Hematopoietic multipotent progenitor cell treated with erythropoietin and hydrocortisone succinate and interleukin-3 and kit ligand, for 17 days (in vitro differentiated cells): ENCODE data around the gene CCDC18.
A peak's percentile ranks its signal among the peaks of the same experiment; 100 is the strongest.
"Not testable (repeated sequence)": the region's sequence is repeated elsewhere in the genome, so short reads cannot be mapped to it uniquely, and the experiment has no call there.

ENCODE experiments used
- DNase-seq: peaks from one replicate; pipeline ENCODE4 v3.0.0-alpha.2; 2015; ENCODE audit warnings: low spot score

CCDC18 gene

GRCh38 chr1:93177991-93178390 lies 2.5 kb upstream of the CCDC18 start:
- no peak for DNase-seq

- no peak for DNase-seq
These were observed 2.1 kb upstream of the CCDC18 start for GRCh38 chr1:93178418-93178817.

GRCh38 chr1:93179886-93180722 lies 420 bp upstream of the CCDC18 start, which contains the start of gene TMED5:
TSS of gene TMED5 (minus strand) at chr1:93180413. CDS start at chr1:93180242, 171 bp downstream.
- DNase-seq: peak; percentile 95

- DNase-seq: no peak
These were observed 6.1 kb downstream of the CCDC18 start for GRCh38 chr1:93186667-93187066.

GRCh38 chr1:93190432-93190831 lies 9.9 kb downstream of the CCDC18 start:
- no peak for DNase-seq

GRCh38 chr1:93194231-93194990 lies 13.9 kb downstream of the CCDC18 start:
- no peak for DNase-seq

GRCh38 chr1:93196591-93196990 lies 16.1 kb downstream of the CCDC18 start:
- no peak for DNase-seq

GRCh38 chr1:93199150-93199549 lies 18.6 kb downstream of the CCDC18 start:
- DNase-seq: no peak

- no peak for DNase-seq
These were observed 19.6 kb downstream of the CCDC18 start for GRCh38 chr1:93200086-93200620.

GRCh38 chr1:93200714-93201113 lies 20.2 kb downstream of the CCDC18 start:
- DNase-seq: no peak

GRCh38 chr1:93205892-93206566 lies 25.5 kb downstream of the CCDC18 start:
- no peak for DNase-seq

- no peak for DNase-seq
These were observed 26.0 kb downstream of the CCDC18 start for GRCh38 chr1:93206567-93206954.

GRCh38 chr1:93207211-93207610 lies 26.7 kb downstream of the CCDC18 start:
- DNase-seq: no peak

- no peak for DNase-seq
These were observed 34.8 kb downstream of the CCDC18 start for GRCh38 chr1:93215322-93215721.

GRCh38 chr1:93219443-93219842 lies 38.9 kb downstream of the CCDC18 start:
- DNase-seq: no peak

- not testable (repeated sequence) for DNase-seq
These were observed 40.2 kb downstream of the CCDC18 start for GRCh38 chr1:93220716-93221115.

GRCh38 chr1:93221913-93222312 lies 41.4 kb downstream of the CCDC18 start:
- DNase-seq: no peak

- DNase-seq: no peak
These were observed 42.6 kb downstream of the CCDC18 start for GRCh38 chr1:93223023-93223675.

- DNase-seq: no peak
These were observed 54.7 kb downstream of the CCDC18 start for GRCh38 chr1:93235261-93235660.

- no peak for DNase-seq
These were observed 56.5 kb downstream of the CCDC18 start for GRCh38 chr1:93237021-93237420.

GRCh38 chr1:93238425-93238824 lies 57.9 kb downstream of the CCDC18 start:
- DNase-seq: no peak

GRCh38 chr1:93239863-93240262 lies 59.3 kb downstream of the CCDC18 start:
- peak; percentile 33 for DNase-seq
